Neural cell (in vitro differentiated cells): ENCODE data around the gene LRRC14B. TPM values are rescaled to one million over a fixed set of nuclear protein-coding genes. Genes with fewer than 3 reads are reported as not detected.

Experiments used
- H2AFZ ChIP-seq: fragments of 200-600, 300-800 bp; sonication (generic), shearing (Covaris generic); 2 replicates; pipeline ENCODE4 v1.6.0; 2014; ENCODE audit warnings: low read depth, mild to moderate bottlenecking, antibody characterized with exemption, low read length, moderate library complexity
- H3F3A ChIP-seq: fragments of 200-600 bp; shearing (Covaris generic); 2 replicates; pipeline ENCODE4 v1.6.1; 2016; ENCODE audit warnings: mild to moderate bottlenecking, moderate library complexity, mixed read lengths, antibody characterized with exemption, low read length; ENCODE audit not compliant: insufficient read depth, poor library complexity, severe bottlenecking
- H3K27ac ChIP-seq: fragments of 200-600, 300-800 bp; sonication (generic), shearing (Covaris generic); 2 replicates; pipeline ENCODE4 v1.5.1; 2014; ENCODE audit warnings: mild to moderate bottlenecking, low read length, moderate library complexity
- H3K27me3 ChIP-seq: fragments of 300-800, 200-600 bp; sonication (generic), shearing (Covaris generic); 2 replicates; pipeline ENCODE4 v1.6.0; 2014; ENCODE audit warnings: mild to moderate bottlenecking, low read depth, low read length, moderate library complexity; ENCODE audit not compliant: insufficient read depth
- H3K36me3 ChIP-seq: fragments of 300-800, 200-600 bp; sonication (generic), shearing (Covaris generic); 2 replicates; pipeline ENCODE4 v1.5.1; 2014; ENCODE audit warnings: mild to moderate bottlenecking, antibody characterized with exemption, low read length, moderate library complexity; ENCODE audit not compliant: insufficient read depth
- H3K4me2 ChIP-seq: fragments of 300-800, 200-600 bp; sonication (generic), shearing (Covaris generic); 2 replicates; pipeline ENCODE4 v1.6.0; 2014; ENCODE audit warnings: mild to moderate bottlenecking, low read length
- H3K4me3 ChIP-seq: fragments of 300-800, 200-600 bp; sonication (generic), shearing (Covaris generic); 2 replicates; pipeline ENCODE4 v1.5.1; 2014; ENCODE audit warnings: mild to moderate bottlenecking, low read length, moderate library complexity
- H3K79me2 ChIP-seq: fragments of 200-600 bp; shearing (Covaris generic); replicated peaks from 2 replicates; pipeline ENCODE4 v1.6.0; 2014; ENCODE audit warnings: mild to moderate bottlenecking, low read length, moderate library complexity; ENCODE audit not compliant: insufficient read depth
- H3K9ac ChIP-seq: fragments of 300-800, 200-600 bp; sonication (generic), shearing (Covaris generic); 2 replicates; pipeline ENCODE4 v1.6.1; 2016; ENCODE audit warnings: mild to moderate bottlenecking, low read length, mixed read lengths
- H3K9me2 ChIP-seq: fragments of 200-600 bp; shearing (Covaris generic); 2 replicates; pipeline ENCODE4 v1.6.1; 2016; ENCODE audit warnings: mild to moderate bottlenecking, low read length, mixed read lengths; ENCODE audit not compliant: insufficient read depth
- H3K9me3 ChIP-seq: fragments of 200-600, 300-800 bp; sonication (generic), shearing (Covaris generic); 2 replicates; pipeline ENCODE4 v1.6.1; 2016; ENCODE audit warnings: mild to moderate bottlenecking, mixed run types, low read length, moderate library complexity, mixed read lengths
- H4K20me1 ChIP-seq: fragments of 200-600 bp; shearing (Covaris generic); 2 replicates; pipeline ENCODE4 v1.6.1; 2016; ENCODE audit warnings: mild to moderate bottlenecking, mixed run types; ENCODE audit not compliant: insufficient read depth
- EZH2 ChIP-seq: fragments of 200-600, 300-800 bp; shearing (Covaris generic), sonication (generic); IDR thresholded peaks from 2 replicates; pipeline ENCODE4 v1.6.1; 2014; ENCODE audit warnings: antibody characterized with exemption, low read length, borderline replicate concordance, mild to moderate bottlenecking; ENCODE audit not compliant: insufficient read depth, poor library complexity, severe bottlenecking
- MXI1 ChIP-seq: fragments of 450-650 bp; conservative IDR thresholded peaks from 2 replicates; pipeline ENCODE4 v1.6.1; 2014; ENCODE audit warnings: antibody characterized with exemption, mild to moderate bottlenecking; ENCODE audit not compliant: poor library complexity, severe bottlenecking
- POLR2AphosphoS5 ChIP-seq: IDR thresholded peaks from 2 replicates; pipeline ENCODE4 v1.6.1; 2012
- RAD21 ChIP-seq: fragments of 450-650 bp; conservative IDR thresholded peaks from 2 replicates; pipeline ENCODE4 v1.6.1; 2014; ENCODE audit warnings: antibody characterized with exemption, mild to moderate bottlenecking, moderate library complexity
- TAF1 ChIP-seq: IDR thresholded peaks from 2 replicates; pipeline ENCODE4 v1.6.1; 2012; ENCODE audit warnings: low read depth
- polyA plus RNA-seq: library from polyadenylated mRNA; depleted of rRNA; stranded (reverse); fragments of >200 nt; gene quantifications from 2 replicates; pipeline ENCODE4 v1.2.3, GENCODE V29; 2014
- TF ChIP-seq, protein P1 (sequence below): IDR thresholded peaks from 2 replicates; pipeline ENCODE4 v1.6.1; 2012; ENCODE audit warnings: borderline replicate concordance
- TF ChIP-seq, protein P2 (sequence below): fragments of 450-650 bp; IDR thresholded peaks from 2 replicates; pipeline ENCODE4 v1.5.1; 2014; ENCODE audit warnings: antibody characterized with exemption, mild to moderate bottlenecking, moderate library complexity; ENCODE audit not compliant: poor library complexity, severe bottlenecking

LRRC14B gene
- polyA plus RNA-seq, 1 donor from 2014 or later = not detected

DNA sequence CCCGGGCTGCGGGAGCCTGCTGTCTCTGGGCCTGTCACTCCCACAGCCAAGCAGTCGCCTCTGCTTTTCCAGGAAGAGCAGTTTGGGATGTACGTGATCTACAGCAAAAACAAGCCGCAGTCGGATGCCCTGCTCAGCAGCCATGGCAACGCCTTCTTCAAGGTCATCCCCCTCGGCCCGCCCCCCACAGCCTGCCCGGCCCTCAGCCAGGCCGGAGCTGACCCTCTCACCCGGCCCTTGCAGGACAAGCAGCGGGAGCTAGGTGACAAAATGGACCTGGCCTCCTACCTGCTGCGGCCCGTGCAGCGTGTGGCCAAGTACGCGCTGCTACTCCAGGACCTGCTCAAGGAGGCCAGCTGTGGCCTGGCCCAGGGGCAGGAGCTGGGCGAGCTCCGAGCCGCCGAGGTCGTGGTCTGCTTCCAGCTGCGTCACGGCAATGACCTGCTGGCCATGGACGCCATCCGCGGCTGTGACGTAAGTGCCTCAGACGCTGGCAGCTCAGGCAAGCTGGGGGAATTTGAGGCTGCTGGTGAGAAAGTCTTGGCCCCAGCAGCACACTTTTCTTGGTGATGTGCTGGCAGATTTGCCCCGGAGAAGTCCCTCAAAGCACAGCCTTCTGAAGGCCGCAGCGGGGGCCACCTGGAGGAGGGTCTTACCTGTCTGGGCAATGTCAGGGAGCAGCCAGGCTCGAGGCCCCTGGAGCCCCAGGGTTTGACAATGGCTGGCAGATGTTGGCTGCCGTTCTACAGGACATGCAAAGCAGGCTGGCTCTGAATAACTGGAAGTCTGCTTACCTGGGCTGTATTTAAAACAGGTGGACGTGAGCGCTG is 20.1 kb upstream of the LRRC14B start:
- H3K27ac ChIP-seq = no peak overlapping the region
- no peaks in the 10 kb centered on the region for H3K79me2 ChIP-seq
- no peak overlapping the region for H2AFZ ChIP-seq
- H3K4me2 ChIP-seq = no peak overlapping the region
- TF ChIP-seq TAF1 = no peak
- no peak for TF ChIP-seq MXI1
- TF ChIP-seq POLR2AphosphoS5 = no peak
- no peak for TF ChIP-seq RAD21
- TF ChIP-seq, protein P1, sequence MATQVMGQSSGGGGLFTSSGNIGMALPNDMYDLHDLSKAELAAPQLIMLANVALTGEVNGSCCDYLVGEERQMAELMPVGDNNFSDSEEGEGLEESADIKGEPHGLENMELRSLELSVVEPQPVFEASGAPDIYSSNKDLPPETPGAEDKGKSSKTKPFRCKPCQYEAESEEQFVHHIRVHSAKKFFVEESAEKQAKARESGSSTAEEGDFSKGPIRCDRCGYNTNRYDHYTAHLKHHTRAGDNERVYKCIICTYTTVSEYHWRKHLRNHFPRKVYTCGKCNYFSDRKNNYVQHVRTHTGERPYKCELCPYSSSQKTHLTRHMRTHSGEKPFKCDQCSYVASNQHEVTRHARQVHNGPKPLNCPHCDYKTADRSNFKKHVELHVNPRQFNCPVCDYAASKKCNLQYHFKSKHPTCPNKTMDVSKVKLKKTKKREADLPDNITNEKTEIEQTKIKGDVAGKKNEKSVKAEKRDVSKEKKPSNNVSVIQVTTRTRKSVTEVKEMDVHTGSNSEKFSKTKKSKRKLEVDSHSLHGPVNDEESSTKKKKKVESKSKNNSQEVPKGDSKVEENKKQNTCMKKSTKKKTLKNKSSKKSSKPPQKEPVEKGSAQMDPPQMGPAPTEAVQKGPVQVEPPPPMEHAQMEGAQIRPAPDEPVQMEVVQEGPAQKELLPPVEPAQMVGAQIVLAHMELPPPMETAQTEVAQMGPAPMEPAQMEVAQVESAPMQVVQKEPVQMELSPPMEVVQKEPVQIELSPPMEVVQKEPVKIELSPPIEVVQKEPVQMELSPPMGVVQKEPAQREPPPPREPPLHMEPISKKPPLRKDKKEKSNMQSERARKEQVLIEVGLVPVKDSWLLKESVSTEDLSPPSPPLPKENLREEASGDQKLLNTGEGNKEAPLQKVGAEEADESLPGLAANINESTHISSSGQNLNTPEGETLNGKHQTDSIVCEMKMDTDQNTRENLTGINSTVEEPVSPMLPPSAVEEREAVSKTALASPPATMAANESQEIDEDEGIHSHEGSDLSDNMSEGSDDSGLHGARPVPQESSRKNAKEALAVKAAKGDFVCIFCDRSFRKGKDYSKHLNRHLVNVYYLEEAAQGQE = no peak
- H3K36me3 ChIP-seq = no peaks in the 10 kb centered on the region
- H3K4me3 ChIP-seq = no peak overlapping the region
- no peaks in the 10 kb centered on the region for H4K20me1 ChIP-seq
- no peaks in the 10 kb centered on the region for H3K27me3 ChIP-seq
- no peaks in the 10 kb centered on the region for H3K9me2 ChIP-seq
- H3K9me3 ChIP-seq = no peaks in the 10 kb centered on the region
- no peak overlapping the region for H3K9ac ChIP-seq
- no peaks in the 10 kb centered on the region for H3F3A ChIP-seq

DNA sequence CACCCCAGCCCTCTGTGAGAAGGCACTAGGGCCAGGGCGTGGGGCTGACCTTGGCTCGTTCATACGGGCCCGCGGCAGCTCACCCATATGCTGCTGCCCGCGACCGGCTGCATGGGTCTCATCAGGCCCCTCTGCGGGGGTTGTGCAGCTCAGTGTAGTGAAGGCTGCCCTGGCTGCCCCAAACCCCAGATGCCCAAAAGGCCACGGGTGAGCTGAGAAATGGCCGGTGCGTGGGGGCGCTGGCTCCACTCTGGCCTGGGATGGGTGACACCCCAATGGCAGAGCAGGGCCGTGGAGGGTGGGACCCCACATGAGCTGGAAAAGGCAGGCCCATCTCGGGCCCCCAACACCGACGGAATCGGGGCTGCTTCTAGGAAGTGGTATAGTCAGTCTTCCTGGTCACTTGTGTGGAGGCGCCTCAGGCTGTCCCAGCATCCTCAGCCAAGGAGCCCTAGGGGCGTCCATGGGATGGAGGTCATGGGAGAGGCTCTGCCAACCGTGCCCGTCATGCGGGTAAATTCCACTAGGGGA is 19.4 kb upstream of the LRRC14B start:
- no peak overlapping the region for H3K4me2 ChIP-seq
- H3K27me3 ChIP-seq = no peaks in the 10 kb centered on the region
- no peaks in the 10 kb centered on the region for H3F3A ChIP-seq
- H3K79me2 ChIP-seq = no peaks in the 10 kb centered on the region
- no peaks in the 10 kb centered on the region for H3K9me2 ChIP-seq
- TF ChIP-seq, protein P2, sequence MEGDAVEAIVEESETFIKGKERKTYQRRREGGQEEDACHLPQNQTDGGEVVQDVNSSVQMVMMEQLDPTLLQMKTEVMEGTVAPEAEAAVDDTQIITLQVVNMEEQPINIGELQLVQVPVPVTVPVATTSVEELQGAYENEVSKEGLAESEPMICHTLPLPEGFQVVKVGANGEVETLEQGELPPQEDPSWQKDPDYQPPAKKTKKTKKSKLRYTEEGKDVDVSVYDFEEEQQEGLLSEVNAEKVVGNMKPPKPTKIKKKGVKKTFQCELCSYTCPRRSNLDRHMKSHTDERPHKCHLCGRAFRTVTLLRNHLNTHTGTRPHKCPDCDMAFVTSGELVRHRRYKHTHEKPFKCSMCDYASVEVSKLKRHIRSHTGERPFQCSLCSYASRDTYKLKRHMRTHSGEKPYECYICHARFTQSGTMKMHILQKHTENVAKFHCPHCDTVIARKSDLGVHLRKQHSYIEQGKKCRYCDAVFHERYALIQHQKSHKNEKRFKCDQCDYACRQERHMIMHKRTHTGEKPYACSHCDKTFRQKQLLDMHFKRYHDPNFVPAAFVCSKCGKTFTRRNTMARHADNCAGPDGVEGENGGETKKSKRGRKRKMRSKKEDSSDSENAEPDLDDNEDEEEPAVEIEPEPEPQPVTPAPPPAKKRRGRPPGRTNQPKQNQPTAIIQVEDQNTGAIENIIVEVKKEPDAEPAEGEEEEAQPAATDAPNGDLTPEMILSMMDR = no peak
- TF ChIP-seq, protein P1 = no peak
- TF ChIP-seq EZH2 (no peak), TAF1 (no peak)
- H3K27ac ChIP-seq = no peak overlapping the region
- H4K20me1 ChIP-seq = no peaks in the 10 kb centered on the region
- H3K4me3 ChIP-seq = no peak overlapping the region
- H3K36me3 ChIP-seq = no peaks in the 10 kb centered on the region
- no peak overlapping the region for H3K9ac ChIP-seq
- no peak overlapping the region for H2AFZ ChIP-seq
- H3K9me3 ChIP-seq = no peaks in the 10 kb centered on the region
